ENCODE data around the gene SLC4A4. TPM values are rescaled to one million over a fixed set of nuclear protein-coding genes. Genes with fewer than 3 reads are reported as not detected.

Gene SLC4A4
- 1.1 and 6.7 TPM in 2 replicates for total RNA-seq (2014; rRNA removed; shearing (Covaris generic); ENCODE audit: low replicate concordance)

DNA sequence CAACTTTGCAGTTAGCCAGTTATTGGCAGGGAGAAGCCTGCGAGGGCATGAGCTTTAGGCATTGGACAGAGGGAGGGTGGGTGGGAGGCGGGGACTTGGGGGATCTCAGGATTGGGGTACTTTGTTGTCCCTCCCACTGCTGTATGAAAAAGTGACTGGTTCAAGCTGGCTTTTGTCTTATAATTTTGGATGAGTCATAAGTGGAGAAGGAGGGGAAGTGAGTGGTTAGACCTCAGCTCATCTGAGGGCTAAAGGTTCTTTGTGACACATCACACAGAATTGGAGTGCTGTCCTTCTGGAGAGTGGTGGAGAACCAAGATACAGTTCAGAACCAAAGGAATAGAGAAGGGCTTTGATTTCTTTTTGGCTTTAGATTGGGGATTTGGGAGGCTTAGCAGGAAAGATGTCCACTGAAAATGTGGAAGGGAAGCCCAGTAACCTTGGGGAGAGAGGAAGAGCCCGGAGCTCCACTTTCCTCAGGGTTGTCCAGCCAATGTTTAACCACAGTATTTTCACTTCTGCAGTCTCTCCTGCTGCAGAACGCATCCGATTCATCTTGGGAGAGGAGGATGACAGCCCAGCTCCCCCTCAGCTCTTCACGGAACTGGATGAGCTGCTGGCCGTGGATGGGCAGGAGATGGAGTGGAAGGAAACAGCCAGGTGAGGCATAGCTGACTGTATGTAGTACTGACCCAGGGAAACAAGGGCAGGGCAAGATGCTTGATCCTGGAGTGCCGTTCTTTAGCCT, at the start of gene SLC4A4:
Gene SLC4A4, plus strand, starts transcription at position 175 of the 748 bp plus-strand sequence.
- H3K9me3 ChIP-seq = no peaks in the 10 kb centered on the region
- no peaks in the 10 kb centered on the region for H3K27me3 ChIP-seq
- H3K36me3 ChIP-seq = no peaks in the 10 kb centered on the region
- DNase-seq = no peak
- no peak within 1 kb of the TSS for H3K4me3 ChIP-seq

DNA sequence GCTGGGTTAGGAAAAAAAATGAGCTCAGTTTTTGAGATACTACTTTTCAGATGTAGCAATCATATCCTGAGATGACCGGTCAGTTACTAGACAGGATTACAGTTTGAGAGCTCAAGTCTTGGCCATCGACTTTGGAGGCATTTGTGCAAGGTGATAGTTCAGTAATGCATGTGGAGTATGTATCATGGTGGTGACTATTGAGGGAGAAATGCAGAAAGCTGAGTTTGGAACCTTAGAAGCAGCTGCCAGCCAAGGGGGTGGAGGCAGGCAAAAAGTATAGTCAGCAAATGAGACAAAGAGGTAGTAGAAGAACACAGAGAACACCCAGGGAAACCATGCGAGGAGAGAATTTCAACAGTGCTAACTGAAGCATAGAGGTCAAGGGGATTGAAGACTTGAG, 48.7 kb upstream of the SLC4A4 start:
- Histone ChIP-seq H3K27me3 (no peaks in the 10 kb centered on the region), H3K9me3 (no peaks in the 10 kb centered on the region), H3K36me3 (no peaks in the 10 kb centered on the region), H3K4me3 (no peak overlapping the region)
- peak; percentile 74 for DNase-seq

DNA sequence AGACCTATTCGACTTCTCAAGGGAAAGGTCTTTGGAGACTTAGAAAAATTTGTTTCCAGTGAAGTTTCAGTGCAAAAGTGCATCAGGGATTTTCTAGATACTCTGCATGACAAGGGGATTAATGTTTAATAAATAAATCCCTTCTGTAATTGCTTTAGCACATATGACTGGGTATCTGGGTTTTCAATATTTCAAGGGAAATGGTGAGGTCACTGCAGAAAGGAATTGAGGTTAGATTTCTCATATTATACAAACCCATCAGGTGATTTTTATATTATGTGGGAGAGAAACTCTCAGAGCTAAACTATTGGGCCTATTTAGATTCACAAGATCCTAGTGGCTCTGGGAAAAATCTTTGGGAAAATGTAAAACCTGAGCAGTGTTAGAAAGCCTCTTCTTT, 48.3 kb upstream of the SLC4A4 start:
- Histone ChIP-seq H3K27me3 (no peaks in the 10 kb centered on the region), H3K4me3 (no peak overlapping the region), H3K9me3 (no peaks in the 10 kb centered on the region), H3K36me3 (no peaks in the 10 kb centered on the region)
- no peak for DNase-seq

DNA sequence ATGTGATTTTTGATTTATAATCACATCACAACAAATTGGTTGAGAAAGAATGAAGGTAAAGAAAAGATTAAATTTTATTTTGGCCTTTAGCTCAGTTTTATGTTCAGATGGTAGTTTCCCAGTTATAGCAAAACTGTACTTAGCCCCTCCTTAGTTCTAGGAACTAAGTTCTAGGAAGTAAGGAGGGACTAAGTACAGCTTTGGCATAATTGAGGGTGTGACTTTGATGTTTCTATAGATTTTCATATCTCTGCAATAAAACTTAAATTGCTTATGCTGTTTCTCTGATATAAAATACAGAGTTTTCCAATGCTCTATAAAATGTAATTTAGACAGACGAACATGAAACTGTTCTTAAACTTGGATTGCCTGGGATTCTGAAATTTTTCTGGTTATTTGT, 46.6 kb upstream of the SLC4A4 start:
- Histone ChIP-seq H3K4me3 (no peak overlapping the region), H3K9me3 (no peaks in the 10 kb centered on the region), H3K27me3 (no peaks in the 10 kb centered on the region), H3K36me3 (no peaks in the 10 kb centered on the region)
- no peak for DNase-seq

DNA sequence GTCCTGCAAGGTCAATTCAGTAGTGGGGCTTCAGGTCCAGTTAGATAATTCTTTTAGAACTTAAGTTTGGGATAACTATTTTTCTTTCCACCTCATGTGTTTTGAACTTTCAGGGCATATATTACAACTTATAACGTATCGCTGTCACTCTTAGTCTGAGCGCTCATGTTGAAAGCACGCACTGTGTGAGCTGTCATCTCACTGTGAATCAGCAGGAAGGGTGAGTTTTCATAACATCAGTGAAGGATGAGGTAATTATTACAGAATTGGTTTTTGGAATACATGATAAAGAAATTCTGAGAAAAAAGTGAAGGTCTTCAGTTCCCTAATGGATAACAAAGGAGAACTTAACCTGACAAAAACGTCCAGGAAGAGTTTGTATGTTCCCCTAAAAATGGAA, 45.1 kb upstream of the SLC4A4 start:
- Histone ChIP-seq H3K36me3 (no peaks in the 10 kb centered on the region), H3K4me3 (no peak overlapping the region), H3K9me3 (no peaks in the 10 kb centered on the region), H3K27me3 (no peaks in the 10 kb centered on the region)
- peak; percentile 54 for DNase-seq

DNA sequence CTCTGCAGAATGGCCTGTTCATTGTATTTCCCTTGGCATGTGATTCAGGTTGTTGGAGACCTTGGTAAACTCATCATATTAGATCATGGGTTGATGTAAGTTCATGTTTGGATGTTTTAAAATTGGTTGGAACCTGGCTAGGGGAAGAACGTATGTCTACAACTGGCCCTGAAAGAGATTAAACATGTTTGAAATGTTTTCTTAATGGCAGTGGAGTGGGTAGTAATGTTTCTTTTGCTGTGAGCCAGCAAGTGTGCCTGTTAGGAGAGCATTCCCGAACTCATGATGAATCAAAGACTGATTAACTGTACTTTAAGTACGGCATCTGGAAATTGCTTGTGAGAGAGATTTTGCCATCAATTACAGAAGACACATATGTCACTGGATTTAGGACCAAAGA, 44.5 kb upstream of the SLC4A4 start:
- no peaks in the 10 kb centered on the region for H3K27me3 ChIP-seq
- H3K4me3 ChIP-seq = no peak overlapping the region
- H3K9me3 ChIP-seq = no peaks in the 10 kb centered on the region
- no peaks in the 10 kb centered on the region for H3K36me3 ChIP-seq
- no peak for DNase-seq

DNA sequence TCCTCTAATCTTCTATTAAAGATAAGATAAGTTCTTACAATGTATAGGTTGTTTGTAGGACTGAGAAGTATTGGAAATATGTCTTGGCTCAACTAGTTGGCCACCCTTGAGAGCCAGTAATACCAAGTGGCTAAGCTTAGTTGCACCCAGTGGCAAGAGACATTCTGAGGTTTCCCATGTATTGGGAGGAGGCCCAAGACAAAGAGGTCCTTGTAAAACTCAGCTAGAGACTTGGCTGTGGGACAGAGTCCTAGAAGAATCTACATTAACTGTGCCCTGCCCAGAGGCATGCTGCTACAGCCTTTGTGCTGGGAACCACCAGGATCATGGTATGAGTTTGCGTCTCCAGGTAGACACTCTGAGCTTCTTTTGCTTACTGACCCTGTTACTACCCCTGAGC, 41.9 kb upstream of the SLC4A4 start:
- Histone ChIP-seq H3K27me3 (no peaks in the 10 kb centered on the region), H3K4me3 (no peak overlapping the region)
- DNase-seq = no peak

DNA sequence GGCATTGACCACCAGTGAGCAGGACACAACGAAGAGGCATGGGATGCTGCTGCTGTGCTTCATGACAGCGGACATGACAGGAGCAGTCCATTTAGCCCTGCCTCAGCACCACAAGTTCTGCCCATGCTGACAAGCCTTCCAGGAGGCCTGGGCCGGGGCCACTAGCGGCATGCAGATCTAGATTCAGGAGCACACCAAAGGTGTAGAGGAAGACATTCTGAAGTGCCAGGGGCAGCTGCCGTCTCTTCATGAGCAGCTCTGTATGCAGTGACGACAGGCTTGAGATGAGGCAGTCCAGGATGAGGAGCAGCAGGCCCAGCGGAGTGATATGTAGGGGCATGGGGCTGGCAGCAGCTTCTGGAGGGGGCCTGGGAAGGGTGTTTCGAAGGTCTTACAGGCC, 38.5 kb upstream of the SLC4A4 start:
- Histone ChIP-seq H3K27me3 (no peaks in the 10 kb centered on the region), H3K9me3 (no peaks in the 10 kb centered on the region), H3K4me3 (no peak overlapping the region), H3K36me3 (no peaks in the 10 kb centered on the region)
- no peak for DNase-seq

More for the DNA sequence above, 41.9 kb upstream of the SLC4A4 start:
- no peaks in the 10 kb centered on the region for H3K36me3 ChIP-seq
- H3K9me3 ChIP-seq = no peaks in the 10 kb centered on the region

DNA sequence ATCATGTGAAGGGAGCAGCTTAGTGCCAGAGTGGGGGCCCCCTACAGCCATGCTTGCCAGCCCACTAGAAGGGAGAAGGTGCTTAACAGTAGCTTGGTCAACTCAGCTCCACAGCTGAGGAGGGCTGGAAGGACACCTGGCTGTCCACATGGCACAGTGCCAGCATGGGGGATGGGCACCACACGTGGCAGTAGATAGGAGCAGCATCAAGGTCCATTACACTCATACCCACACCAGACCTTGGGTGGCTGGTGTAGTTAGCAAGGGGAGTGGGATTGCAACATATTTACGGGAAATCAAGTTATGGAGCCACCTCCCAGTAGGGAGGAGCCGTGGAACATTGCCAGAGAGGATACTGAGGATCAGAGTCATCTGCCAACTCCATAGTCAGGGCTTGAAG, 37.9 kb upstream of the SLC4A4 start:
- Histone ChIP-seq H3K36me3 (no peaks in the 10 kb centered on the region), H3K9me3 (no peaks in the 10 kb centered on the region), H3K4me3 (no peak overlapping the region), H3K27me3 (no peaks in the 10 kb centered on the region)
- DNase-seq = no peak

DNA sequence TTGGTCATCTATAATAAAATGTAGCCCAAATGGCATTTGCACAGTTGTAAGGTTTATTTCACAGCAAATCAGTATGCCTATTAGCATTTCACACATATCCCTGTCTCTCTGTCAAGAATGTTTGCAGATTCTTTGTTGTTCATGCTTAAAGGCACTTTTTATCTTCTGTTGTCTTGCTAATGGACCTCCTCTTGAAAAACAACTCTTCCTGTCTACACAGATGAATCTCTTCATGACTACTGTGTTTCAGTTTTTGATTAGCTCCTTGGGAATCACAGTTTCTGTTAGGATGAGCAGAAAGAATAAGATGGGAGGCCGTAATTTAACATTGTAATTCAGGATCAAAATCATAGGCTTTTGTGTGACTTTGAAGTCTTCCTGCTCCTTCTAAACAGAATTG, 35.5 kb upstream of the SLC4A4 start:
- no peak for DNase-seq
- H3K4me3 ChIP-seq = no peak overlapping the region
- H3K36me3 ChIP-seq = no peaks in the 10 kb centered on the region
- H3K9me3 ChIP-seq = no peaks in the 10 kb centered on the region
- no peaks in the 10 kb centered on the region for H3K27me3 ChIP-seq

DNA sequence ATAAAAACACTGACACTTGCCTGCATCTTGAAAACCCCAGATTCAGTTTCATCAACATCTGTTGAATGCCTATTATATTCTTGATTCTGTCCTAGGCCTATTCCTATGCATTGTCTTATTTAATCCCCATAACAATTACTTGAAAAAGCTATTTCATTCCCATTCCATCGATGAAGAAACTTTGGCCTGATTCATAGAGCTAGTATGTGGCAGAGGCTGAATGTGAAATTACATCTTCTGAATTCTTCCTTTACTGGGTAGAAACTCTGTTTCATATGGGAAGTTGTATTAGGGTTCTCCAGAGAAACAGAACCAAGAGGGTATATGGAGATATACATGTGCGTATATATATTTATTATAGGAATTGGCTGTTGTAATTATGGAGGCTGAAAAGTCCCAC, 35.0 kb upstream of the SLC4A4 start:
- Histone ChIP-seq H3K9me3 (no peaks in the 10 kb centered on the region), H3K27me3 (no peaks in the 10 kb centered on the region), H3K36me3 (no peaks in the 10 kb centered on the region), H3K4me3 (no peak overlapping the region)
- no peak for DNase-seq

DNA sequence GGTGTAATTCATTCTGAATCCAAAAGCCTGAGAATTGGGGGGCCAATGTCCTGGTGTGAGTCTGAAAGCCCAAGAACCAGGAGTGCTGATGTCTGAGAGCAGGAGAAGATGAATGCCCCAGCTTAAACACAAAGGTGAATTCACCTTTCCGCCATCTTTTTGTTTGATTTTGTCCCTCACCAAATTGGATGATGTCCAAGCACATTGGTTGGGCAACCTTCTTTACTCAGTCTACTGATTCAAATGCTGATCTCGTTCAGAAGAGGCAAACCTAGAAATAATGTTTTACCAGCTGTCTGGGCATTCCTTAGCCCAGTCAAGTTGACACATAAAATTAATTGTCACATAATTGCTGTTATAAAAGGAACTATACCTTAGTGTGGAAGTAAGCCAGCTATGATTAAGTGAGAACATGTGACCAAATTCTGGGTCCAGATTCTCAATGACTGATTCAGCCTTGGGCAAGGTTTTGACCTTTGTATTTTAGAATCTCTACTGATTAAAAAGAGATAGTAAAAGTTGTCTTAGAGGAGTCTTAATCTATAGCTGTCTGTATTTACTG, 34.5 kb upstream of the SLC4A4 start:
- Histone ChIP-seq H3K4me3 (no peak overlapping the region), H3K27me3 (no peaks in the 10 kb centered on the region), H3K36me3 (no peaks in the 10 kb centered on the region), H3K9me3 (no peaks in the 10 kb centered on the region)
- no peak for DNase-seq

DNA sequence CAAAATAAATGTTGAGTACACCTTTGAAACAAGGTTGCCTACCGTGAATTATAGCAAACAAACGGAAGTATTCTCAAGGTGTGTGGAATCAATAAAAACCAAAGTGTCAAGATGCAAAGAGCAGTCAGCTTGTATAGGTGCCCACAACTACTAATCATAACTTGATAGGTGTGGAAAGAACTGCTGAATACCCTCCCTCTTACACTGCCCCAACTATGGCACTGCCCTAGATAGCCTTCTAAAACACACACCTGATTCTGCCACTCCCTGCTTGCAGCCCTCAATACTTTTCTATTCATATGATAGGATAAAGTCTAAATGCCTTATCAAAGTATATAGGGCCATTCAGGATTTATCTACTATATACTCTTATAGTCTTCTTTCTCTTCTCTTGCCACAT, 31.1 kb upstream of the SLC4A4 start:
- H3K4me3 ChIP-seq = no peak overlapping the region
- H3K27me3 ChIP-seq = no peaks in the 10 kb centered on the region

DNA sequence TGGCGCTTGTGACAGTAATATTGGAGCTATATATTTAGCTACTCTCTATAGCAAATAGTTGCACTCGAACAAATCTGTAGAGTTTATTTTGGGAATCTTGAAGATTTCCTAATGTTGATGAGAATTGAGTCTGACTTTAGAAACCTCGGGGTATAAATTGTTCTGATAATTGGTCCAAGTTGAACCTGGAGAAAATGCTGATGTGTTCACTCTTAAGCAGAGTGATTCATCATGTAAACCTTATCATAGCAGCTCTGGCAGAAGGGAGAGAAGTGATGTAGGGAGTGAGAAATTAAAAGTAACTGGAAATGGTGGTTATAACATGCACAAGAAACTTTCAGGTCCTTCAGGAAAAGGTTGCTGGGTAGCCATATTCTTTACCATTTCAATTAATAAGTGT, 16.4 kb upstream of the SLC4A4 start:
- H3K27me3 ChIP-seq = no peaks in the 10 kb centered on the region
- no peaks in the 10 kb centered on the region for H3K9me3 ChIP-seq
- H3K36me3 ChIP-seq = no peaks in the 10 kb centered on the region
- DNase-seq = no peak
- no peak overlapping the region for H3K4me3 ChIP-seq

More for the DNA sequence above, 31.1 kb upstream of the SLC4A4 start:
- Histone ChIP-seq H3K36me3 (no peaks in the 10 kb centered on the region), H3K9me3 (no peaks in the 10 kb centered on the region)
- no peak for DNase-seq

DNA sequence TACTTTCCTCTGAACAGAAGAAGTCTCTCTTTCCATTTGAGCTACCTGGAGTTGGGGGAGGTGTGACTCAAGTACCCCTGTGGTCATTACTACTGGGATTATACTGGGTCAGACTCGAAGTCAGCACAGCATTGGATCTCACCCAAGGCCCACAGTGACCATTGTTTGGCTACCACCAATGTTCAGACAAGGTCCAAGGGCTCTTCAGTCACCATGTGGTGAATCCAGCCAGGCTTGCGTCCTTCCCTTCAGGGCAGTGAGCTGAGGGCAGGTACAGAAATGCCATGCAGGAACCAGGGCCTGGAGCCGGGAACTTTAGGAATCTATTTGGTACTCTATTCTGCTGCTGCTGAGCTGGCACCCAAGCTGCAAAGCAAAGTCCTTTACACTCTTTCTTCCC, 5.5 kb upstream of the SLC4A4 start:
- Histone ChIP-seq H3K9me3 (no peaks in the 10 kb centered on the region), H3K36me3 (no peaks in the 10 kb centered on the region), H3K4me3 (no peak overlapping the region), H3K27me3 (no peaks in the 10 kb centered on the region)
- DNase-seq = no peak

DNA sequence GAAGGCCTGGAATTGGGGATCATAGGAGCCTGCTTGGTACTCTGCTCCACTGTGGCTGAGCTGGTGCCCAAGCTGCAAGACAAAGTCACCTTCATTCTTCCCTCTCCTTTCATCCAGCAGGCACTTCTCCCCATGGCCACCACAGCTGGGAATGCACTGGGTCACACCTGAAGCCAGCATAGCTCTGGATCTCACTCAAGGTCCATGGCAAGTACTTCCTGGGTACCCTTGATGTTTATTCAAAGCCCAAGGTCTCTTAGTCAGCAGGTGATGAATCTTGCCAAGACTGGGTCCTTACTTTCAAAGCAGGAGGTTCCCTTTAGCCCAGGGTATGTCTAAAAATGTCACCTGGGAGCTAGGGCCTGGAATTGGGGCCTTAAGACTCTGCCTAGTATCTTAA, 4.9 kb upstream of the SLC4A4 start:
- no peaks in the 10 kb centered on the region for H3K27me3 ChIP-seq
- H3K9me3 ChIP-seq = no peaks in the 10 kb centered on the region
- no peak for DNase-seq
- no peak overlapping the region for H3K4me3 ChIP-seq
- H3K36me3 ChIP-seq = no peaks in the 10 kb centered on the region

DNA sequence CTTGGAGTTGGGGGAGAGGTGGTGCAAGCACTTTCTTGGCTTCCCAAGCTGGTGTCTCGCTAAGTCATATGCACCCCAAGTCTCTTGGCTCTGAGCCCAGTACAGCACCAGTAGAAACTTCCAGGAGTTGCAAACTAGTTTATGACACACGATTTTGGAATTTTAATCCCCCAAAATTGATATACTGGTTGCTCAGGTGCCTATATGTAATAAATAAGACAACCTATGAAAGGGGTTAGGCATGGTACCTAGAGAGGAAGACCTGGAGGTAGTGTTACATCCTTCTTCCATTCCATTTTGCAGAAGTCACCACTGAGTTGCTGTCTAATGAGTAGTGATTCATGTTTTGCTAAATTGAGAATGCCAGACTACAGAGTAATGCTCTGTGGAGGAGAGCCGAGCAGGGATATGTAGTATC, 4.3 kb upstream of the SLC4A4 start:
- Histone ChIP-seq H3K36me3 (no peaks in the 10 kb centered on the region), H3K27me3 (no peaks in the 10 kb centered on the region), H3K9me3 (no peaks in the 10 kb centered on the region)

More for the DNA sequence above, 4.3 kb upstream of the SLC4A4 start:
- no peak overlapping the region for H3K4me3 ChIP-seq
- peak; percentile 31 for DNase-seq

Data from MG63 (cell line).